MG63 (cell line): Measurements from ENCODE around the gene KRTAP5-10. TPM values are rescaled to one million over a fixed set of nuclear protein-coding genes. Genes with fewer than 3 reads are reported as not detected.
A peak's percentile ranks its signal among the peaks of the same experiment; 100 is the strongest.
"Not testable (repeated sequence)": the region's sequence is repeated elsewhere in the genome, so short reads cannot be mapped to it uniquely, and the experiment has no call there.

Experiments
- DNase-seq: peaks from one replicate; pipeline ENCODE4 v3.0.0-alpha.2; 2020
- H3K27me3 ChIP-seq: fragments of 250-450 bp; sonication (Bioruptor Pico); 2 replicates; pipeline ENCODE4 v1.5.1; 2020; ENCODE audit warnings: mild to moderate bottlenecking, moderate library complexity
- H3K36me3 ChIP-seq: fragments of 250-450 bp; sonication (Bioruptor Pico); 2 replicates; pipeline ENCODE4 v1.5.1; 2020; ENCODE audit warnings: mild to moderate bottlenecking, moderate library complexity
- H3K4me3 ChIP-seq: fragments of 250-450 bp; sonication (Bioruptor Pico); 2 replicates; pipeline ENCODE4 v1.5.1; 2020; ENCODE audit warnings: mild to moderate bottlenecking, moderate library complexity
- H3K9me3 ChIP-seq: fragments of 250-450 bp; sonication (Bioruptor Pico); 2 replicates; pipeline ENCODE4 v1.5.1; 2020; ENCODE audit warnings: mild to moderate bottlenecking, moderate library complexity
- total RNA-seq: library from RNA; depleted of rRNA; stranded (reverse); fragments of >200 nt; shearing (Covaris generic); gene quantifications from 2 replicates; pipeline ENCODE4 v1.2.3, GENCODE V29; 2014; ENCODE audit warnings: low replicate concordance

The KRTAP5-10 gene
- total RNA-seq, 1 experiment from 2014 or later = not detected

- Histone ChIP-seq H3K36me3 (no peaks in the 10 kb centered on the region), H3K27me3 (peaks cover 6% of the 10 kb centered on the region; the same call in 1 of the 2 replicates), H3K9me3 (no peaks in the 10 kb centered on the region), H3K4me3 (no peak overlapping the region)
- peak; percentile 21 for DNase-seq
Observed at GRCh38 chr11:71562120-71562519, 3.2 kb upstream of the KRTAP5-10 start.

GRCh38 chr11:71563406-71563805 is 2.0 kb upstream of the KRTAP5-10 start:
- H3K9me3 ChIP-seq = no peaks in the 10 kb centered on the region
- H3K36me3 ChIP-seq = no peaks in the 10 kb centered on the region
- no peak overlapping the region for H3K4me3 ChIP-seq
- DNase-seq = peak; percentile 31
- peaks cover 6% of the 10 kb centered on the region; the same call in 1 of the 2 replicates for H3K27me3 ChIP-seq

- no peak for DNase-seq
- Histone ChIP-seq H3K4me3 (no peak overlapping the region), H3K36me3 (no peaks in the 10 kb centered on the region), H3K27me3 (peaks cover 6% of the 10 kb centered on the region; the same call in 1 of the 2 replicates), H3K9me3 (no peaks in the 10 kb centered on the region)
Observed at GRCh38 chr11:71564430-71564829, 933 bp upstream of the KRTAP5-10 start.

GRCh38 chr11:71566081-71566620 is 788 bp downstream of the KRTAP5-10 start:
- Histone ChIP-seq H3K36me3 (no peaks in the 10 kb centered on the region), H3K4me3 (no peak overlapping the region), H3K27me3 (peaks cover 6% of the 10 kb centered on the region; the same call in 1 of the 2 replicates), H3K9me3 (no peaks in the 10 kb centered on the region)
- no peak for DNase-seq

- H3K27me3 ChIP-seq, H3K4me3 ChIP-seq, DNase-seq, H3K9me3 ChIP-seq, H3K36me3 ChIP-seq: not testable (repeated sequence)
Observed at GRCh38 chr11:71566626-71567599, 1.6 kb downstream of the KRTAP5-10 start.

- H3K36me3 ChIP-seq, H3K27me3 ChIP-seq, H3K9me3 ChIP-seq, H3K4me3 ChIP-seq, DNase-seq: not testable (repeated sequence)
Observed at GRCh38 chr11:71567633-71568032, 2.3 kb downstream of the KRTAP5-10 start.

- no peaks in the 10 kb centered on the region for H3K36me3 ChIP-seq
- H3K27me3 ChIP-seq = peaks cover under 1% of the 10 kb centered on the region; the same call in 1 of the 2 replicates
- DNase-seq = peak; percentile 38
- H3K9me3 ChIP-seq = no peaks in the 10 kb centered on the region
- H3K4me3 ChIP-seq = no peak overlapping the region
Observed at GRCh38 chr11:71568704-71569349, 3.5 kb downstream of the KRTAP5-10 start.

GRCh38 chr11:71571101-71571850 is 5.9 kb downstream of the KRTAP5-10 start:
- H3K27me3 ChIP-seq, H3K36me3 ChIP-seq, DNase-seq, H3K4me3 ChIP-seq, H3K9me3 ChIP-seq: not testable (repeated sequence)

- H3K36me3 ChIP-seq = no peaks in the 10 kb centered on the region
- no peak overlapping the region for H3K4me3 ChIP-seq
- DNase-seq = no peak
- H3K9me3 ChIP-seq = no peaks in the 10 kb centered on the region
- H3K27me3 ChIP-seq = no peaks in the 10 kb centered on the region
Observed at GRCh38 chr11:71572811-71573210, 7.4 kb downstream of the KRTAP5-10 start.

- Histone ChIP-seq H3K4me3 (no peak overlapping the region), H3K9me3 (no peaks in the 10 kb centered on the region), H3K27me3 (no peaks in the 10 kb centered on the region), H3K36me3 (no peaks in the 10 kb centered on the region)
- no peak for DNase-seq
Observed at GRCh38 chr11:71574418-71574817, 9.1 kb downstream of the KRTAP5-10 start.

GRCh38 chr11:71575723-71576424 is 10.5 kb downstream of the KRTAP5-10 start:
- no peak for DNase-seq
- Histone ChIP-seq H3K36me3 (no peaks in the 10 kb centered on the region), H3K9me3 (no peaks in the 10 kb centered on the region)

GRCh38 chr11:71576688-71577465 is 11.5 kb downstream of the KRTAP5-10 start:
- not testable (repeated sequence) for H3K4me3 ChIP-seq, H3K36me3 ChIP-seq, H3K27me3 ChIP-seq, DNase-seq, H3K9me3 ChIP-seq

More at GRCh38 chr11:71575723-71576424, 10.5 kb downstream of the KRTAP5-10 start:
- no peak overlapping the region for H3K4me3 ChIP-seq
- no peaks in the 10 kb centered on the region for H3K27me3 ChIP-seq

GRCh38 chr11:71577469-71578004 is 12.2 kb downstream of the KRTAP5-10 start:
- Histone ChIP-seq H3K4me3 (no peak overlapping the region), H3K9me3 (no peaks in the 10 kb centered on the region), H3K36me3 (no peaks in the 10 kb centered on the region), H3K27me3 (no peaks in the 10 kb centered on the region)
- DNase-seq = no peak

- not testable (repeated sequence) for H3K4me3 ChIP-seq, H3K36me3 ChIP-seq, H3K27me3 ChIP-seq, H3K9me3 ChIP-seq
- peak; percentile 38 for DNase-seq
Observed at GRCh38 chr11:71579513-71579912, 14.2 kb downstream of the KRTAP5-10 start.
